DND-41 (cell line): Measurements from ENCODE around the gene CR2.

ENCODE experiments used
- EZH2 ChIP-seq: IDR thresholded peaks from 3 replicates; pipeline ENCODE4 v1.6.1; 2012; ENCODE audit warnings: borderline replicate concordance, low read depth, mild to moderate bottlenecking, moderate library complexity, low read length, inconsistent platforms; ENCODE audit not compliant: severe bottlenecking
- TF ChIP-seq, protein P1 (sequence below): IDR thresholded peaks from 2 replicates; pipeline ENCODE4 v1.5.1; 2012; ENCODE audit warnings: borderline replicate concordance, low read length, moderate library complexity, mild to moderate bottlenecking; ENCODE audit not compliant: poor library complexity, severe bottlenecking; ENCODE audit errors: extremely low read depth

DNA sequence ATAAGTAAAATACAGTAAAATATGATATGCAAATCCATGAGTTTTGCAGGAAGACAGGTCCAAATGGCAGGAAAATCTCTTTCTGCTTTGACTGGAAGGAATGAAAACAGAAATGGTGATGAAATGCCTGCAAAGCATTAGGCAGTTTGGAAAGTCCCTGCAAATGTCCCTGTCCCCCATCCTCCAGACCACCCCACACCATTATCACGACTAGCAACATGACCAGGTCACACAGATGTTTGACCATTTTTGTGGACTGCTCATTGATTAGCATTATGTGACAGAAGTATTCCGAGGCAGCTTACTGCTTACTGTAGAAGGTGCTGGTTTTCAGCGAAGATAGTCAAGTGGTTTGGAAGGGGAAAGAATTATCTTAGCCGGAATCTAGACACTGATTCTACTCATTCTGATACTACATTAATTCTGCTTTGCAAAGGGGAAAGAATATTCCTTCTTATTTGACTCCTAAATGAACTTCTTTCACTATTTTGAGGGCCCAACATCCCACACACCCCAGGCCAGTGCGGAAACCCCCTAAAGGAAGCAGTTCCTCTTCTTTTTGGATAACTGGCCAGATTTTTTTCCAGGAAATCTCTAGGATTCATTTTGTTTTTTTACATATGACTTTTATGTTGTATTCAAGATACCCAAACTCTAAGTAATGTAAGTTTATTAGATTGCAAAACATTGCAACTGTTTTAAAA lies 9.5 kb upstream of the CR2 start:
- TF ChIP-seq, protein P1, sequence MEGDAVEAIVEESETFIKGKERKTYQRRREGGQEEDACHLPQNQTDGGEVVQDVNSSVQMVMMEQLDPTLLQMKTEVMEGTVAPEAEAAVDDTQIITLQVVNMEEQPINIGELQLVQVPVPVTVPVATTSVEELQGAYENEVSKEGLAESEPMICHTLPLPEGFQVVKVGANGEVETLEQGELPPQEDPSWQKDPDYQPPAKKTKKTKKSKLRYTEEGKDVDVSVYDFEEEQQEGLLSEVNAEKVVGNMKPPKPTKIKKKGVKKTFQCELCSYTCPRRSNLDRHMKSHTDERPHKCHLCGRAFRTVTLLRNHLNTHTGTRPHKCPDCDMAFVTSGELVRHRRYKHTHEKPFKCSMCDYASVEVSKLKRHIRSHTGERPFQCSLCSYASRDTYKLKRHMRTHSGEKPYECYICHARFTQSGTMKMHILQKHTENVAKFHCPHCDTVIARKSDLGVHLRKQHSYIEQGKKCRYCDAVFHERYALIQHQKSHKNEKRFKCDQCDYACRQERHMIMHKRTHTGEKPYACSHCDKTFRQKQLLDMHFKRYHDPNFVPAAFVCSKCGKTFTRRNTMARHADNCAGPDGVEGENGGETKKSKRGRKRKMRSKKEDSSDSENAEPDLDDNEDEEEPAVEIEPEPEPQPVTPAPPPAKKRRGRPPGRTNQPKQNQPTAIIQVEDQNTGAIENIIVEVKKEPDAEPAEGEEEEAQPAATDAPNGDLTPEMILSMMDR, result no peak
- TF ChIP-seq EZH2, result no peak
